Stimulated activated CD8-positive, alpha-beta memory T cell treated with anti-CD3 and anti-CD28 coated beads, Interleukin-12 subunit alpha, Interleukin-12 subunit beta, amount 100 ng/mL, for 24 hours (primary cell): ENCODE results near the gene CEPT1.

Experiments
- DNase-seq: peaks from one replicate; pipeline ENCODE4 v3.0.0-alpha.2; 2020; ENCODE audit errors: extremely low read depth

Gene CEPT1

GRCh38 chr1:111227851-111228747 lies 88.1 kb downstream of the CEPT1 start:
- DNase-seq, result no peak

GRCh38 chr1:111228748-111229126 lies 88.7 kb downstream of the CEPT1 start:
- DNase-seq, result no peak

GRCh38 chr1:111232134-111232533 lies 92.1 kb downstream of the CEPT1 start:
- DNase-seq, result no peak

- DNase-seq, result no peak
These were observed 94.2 kb downstream of the CEPT1 start for GRCh38 chr1:111234258-111234657.
